ENCODE results near the gene TLE2.

DNA sequence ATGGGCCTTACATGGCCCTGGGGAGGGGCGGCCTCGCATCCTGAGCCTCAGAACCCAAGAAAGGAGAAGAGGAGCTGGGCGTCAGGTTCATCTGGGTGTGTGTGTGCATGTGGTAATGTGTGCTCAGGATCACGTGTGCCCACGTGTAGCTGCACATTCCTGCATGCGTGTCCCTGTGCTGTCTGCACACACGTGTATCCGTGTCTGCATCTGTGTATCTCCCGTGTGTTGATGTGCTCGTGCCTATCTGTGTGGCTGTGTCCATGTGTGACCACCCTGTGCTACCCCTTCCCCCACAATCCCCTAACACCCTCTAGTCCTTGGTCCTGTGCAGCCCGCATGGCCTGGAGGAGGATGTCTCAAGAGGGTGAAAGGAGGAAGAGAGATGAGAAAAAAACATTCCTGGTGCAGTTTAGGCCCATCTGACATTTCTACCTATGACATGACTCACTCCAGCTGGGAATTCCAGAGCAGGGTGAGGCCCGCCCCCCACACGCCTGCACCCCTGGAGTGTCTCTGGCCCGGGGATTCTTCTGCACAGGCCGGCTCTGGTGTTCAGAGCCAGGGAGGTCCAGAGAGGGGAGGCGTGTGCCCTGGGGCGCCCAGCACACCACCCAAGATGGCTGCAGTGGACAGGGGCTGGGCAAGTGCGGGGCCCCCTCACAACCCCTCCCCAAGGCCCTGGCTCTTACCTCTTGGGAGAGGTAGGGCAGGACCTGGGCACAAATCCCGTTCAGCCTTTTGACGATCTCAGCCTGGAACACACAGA, 26.1 kb upstream of the TLE2 start:
- TF ChIP-seq, protein P1, sequence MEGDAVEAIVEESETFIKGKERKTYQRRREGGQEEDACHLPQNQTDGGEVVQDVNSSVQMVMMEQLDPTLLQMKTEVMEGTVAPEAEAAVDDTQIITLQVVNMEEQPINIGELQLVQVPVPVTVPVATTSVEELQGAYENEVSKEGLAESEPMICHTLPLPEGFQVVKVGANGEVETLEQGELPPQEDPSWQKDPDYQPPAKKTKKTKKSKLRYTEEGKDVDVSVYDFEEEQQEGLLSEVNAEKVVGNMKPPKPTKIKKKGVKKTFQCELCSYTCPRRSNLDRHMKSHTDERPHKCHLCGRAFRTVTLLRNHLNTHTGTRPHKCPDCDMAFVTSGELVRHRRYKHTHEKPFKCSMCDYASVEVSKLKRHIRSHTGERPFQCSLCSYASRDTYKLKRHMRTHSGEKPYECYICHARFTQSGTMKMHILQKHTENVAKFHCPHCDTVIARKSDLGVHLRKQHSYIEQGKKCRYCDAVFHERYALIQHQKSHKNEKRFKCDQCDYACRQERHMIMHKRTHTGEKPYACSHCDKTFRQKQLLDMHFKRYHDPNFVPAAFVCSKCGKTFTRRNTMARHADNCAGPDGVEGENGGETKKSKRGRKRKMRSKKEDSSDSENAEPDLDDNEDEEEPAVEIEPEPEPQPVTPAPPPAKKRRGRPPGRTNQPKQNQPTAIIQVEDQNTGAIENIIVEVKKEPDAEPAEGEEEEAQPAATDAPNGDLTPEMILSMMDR (IDR thresholded peaks at IDR 0.05) = no peak
- TF ChIP-seq POLR2AphosphoS5 (IDR thresholded peaks at IDR 0.05) = no peak

All from transverse colon (tissue), 4 donors.